Neutrophil (primary cell): ENCODE measurements around the gene LDLRAD2.

Experiments
- H3K27ac ChIP-seq: fragments of 200-600 bp; sonication (generic); 2 replicates; pipeline ENCODE4 v1.5.1; 2016; ENCODE audit warnings: mild to moderate bottlenecking, moderate library complexity
- H3K27me3 ChIP-seq: fragments of 200-600 bp; sonication (generic); 2 replicates; pipeline ENCODE4 v1.6.0; 2016; ENCODE audit warnings: mild to moderate bottlenecking
- H3K36me3 ChIP-seq: fragments of 200-600 bp; sonication (generic); 2 replicates; pipeline ENCODE4 v1.5.1; 2017
- H3K4me1 ChIP-seq, 2 experiments: fragments of 200-600 bp in 1 of 2; sonication (generic) in 1 of 2; 1 replicate in 1 of 2; 2 replicates in 1 of 2; pipeline versions ENCODE4 v1.5.1 to v1.6.1; 2013 to 2016; ENCODE audit warnings: low read depth in 1 of 2, low read length in 1 of 2, mild to moderate bottlenecking in 1 of 2, moderate library complexity in 1 of 2; ENCODE audit not compliant: control insufficient read depth in 1 of 2, insufficient read depth in 1 of 2
- H3K4me3 ChIP-seq, 2 experiments: fragments of 200-600 bp in 1 of 2; sonication (generic) in 1 of 2; 1 replicate in 1 of 2; 2 replicates in 1 of 2; pipeline ENCODE4 v1.5.1; 2013 to 2016; ENCODE audit warnings: low read depth in 1 of 2, low read length in 1 of 2, mild to moderate bottlenecking in 1 of 2, moderate library complexity in 1 of 2
- H3K9me3 ChIP-seq: fragments of 200-600 bp; sonication (generic); 2 replicates; pipeline ENCODE4 v1.5.1; 2016
- TF ChIP-seq, protein P1 (sequence below): fragments of 200-600 bp; sonication (generic); IDR thresholded peaks from 2 replicates; pipeline ENCODE4 v1.5.1; 2016; ENCODE audit warnings: antibody characterized with exemption

The LDLRAD2 gene

DNA sequence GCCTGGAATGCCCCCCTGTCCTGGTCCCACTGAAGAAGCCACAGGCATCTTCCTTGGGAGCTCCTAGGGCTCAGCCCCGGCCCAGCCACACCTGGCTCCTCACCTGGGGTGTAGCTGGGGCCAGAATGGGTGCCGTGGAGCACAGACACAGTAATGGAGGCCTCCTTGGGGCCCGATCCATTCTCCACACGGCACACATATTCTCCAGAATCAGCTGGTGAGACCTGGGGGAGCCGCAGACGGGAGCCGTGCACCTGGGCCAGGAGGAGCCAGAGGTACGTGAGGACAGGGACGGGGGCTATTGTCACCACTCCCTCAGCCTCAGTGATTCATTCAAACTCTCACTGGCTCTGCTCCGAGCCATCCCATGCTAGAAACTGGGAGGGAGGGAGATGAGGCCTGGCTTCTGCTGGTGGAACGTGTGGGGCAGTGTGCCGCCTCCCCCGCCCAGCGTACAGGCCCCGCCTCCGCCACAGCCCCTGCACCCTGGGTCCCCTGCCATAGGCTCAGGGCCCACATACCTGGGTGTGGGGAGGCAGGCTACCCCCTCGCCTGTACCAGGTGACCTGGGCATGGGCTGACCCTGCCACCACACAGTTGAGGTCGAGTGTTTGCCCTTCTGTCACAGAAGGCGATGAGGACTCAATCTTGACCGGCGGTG lies 42.2 kb downstream of the LDLRAD2 start:
- no peaks in the 10 kb centered on the region for H3K9me3 ChIP-seq
- H3K4me3 ChIP-seq, result no peak overlapping the region
- H3K27ac ChIP-seq, result no peak overlapping the region
- H3K36me3 ChIP-seq, result no peaks in the 10 kb centered on the region
- no peaks in the 10 kb centered on the region for H3K27me3 ChIP-seq
- TF ChIP-seq, protein P1, sequence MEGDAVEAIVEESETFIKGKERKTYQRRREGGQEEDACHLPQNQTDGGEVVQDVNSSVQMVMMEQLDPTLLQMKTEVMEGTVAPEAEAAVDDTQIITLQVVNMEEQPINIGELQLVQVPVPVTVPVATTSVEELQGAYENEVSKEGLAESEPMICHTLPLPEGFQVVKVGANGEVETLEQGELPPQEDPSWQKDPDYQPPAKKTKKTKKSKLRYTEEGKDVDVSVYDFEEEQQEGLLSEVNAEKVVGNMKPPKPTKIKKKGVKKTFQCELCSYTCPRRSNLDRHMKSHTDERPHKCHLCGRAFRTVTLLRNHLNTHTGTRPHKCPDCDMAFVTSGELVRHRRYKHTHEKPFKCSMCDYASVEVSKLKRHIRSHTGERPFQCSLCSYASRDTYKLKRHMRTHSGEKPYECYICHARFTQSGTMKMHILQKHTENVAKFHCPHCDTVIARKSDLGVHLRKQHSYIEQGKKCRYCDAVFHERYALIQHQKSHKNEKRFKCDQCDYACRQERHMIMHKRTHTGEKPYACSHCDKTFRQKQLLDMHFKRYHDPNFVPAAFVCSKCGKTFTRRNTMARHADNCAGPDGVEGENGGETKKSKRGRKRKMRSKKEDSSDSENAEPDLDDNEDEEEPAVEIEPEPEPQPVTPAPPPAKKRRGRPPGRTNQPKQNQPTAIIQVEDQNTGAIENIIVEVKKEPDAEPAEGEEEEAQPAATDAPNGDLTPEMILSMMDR, result no peak
- H3K4me1 ChIP-seq, result peaks cover 2 to 9% of the 10 kb centered on the region in 2 experiments

DNA sequence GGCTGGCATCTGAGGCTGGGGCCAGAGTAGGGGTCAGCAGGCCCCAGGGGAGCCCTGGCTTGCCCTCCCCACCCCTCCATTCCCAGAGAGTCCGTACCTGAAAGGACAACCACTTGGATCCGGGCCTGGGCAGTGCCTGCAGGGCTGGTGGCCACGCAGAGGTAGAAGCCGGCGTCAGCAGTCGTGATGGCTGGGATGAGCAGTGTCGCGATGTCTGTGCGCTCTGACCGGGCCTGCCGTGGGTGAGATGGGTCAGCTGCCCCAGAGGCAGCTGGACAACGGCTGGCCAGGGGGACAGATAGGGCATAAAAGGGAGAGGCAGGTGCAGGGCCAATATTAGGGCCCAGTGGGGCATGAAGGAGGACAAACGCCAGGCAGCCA lies 42.7 kb downstream of the LDLRAD2 start:
- Histone ChIP-seq H3K4me1 (peaks cover 2 to 9% of the 10 kb centered on the region in 2 experiments), H3K9me3 (no peaks in the 10 kb centered on the region), H3K36me3 (no peaks in the 10 kb centered on the region), H3K27ac (no peak overlapping the region), H3K4me3 (no peak overlapping the region), H3K27me3 (no peaks in the 10 kb centered on the region)
- TF ChIP-seq, protein P1, result no peak

DNA sequence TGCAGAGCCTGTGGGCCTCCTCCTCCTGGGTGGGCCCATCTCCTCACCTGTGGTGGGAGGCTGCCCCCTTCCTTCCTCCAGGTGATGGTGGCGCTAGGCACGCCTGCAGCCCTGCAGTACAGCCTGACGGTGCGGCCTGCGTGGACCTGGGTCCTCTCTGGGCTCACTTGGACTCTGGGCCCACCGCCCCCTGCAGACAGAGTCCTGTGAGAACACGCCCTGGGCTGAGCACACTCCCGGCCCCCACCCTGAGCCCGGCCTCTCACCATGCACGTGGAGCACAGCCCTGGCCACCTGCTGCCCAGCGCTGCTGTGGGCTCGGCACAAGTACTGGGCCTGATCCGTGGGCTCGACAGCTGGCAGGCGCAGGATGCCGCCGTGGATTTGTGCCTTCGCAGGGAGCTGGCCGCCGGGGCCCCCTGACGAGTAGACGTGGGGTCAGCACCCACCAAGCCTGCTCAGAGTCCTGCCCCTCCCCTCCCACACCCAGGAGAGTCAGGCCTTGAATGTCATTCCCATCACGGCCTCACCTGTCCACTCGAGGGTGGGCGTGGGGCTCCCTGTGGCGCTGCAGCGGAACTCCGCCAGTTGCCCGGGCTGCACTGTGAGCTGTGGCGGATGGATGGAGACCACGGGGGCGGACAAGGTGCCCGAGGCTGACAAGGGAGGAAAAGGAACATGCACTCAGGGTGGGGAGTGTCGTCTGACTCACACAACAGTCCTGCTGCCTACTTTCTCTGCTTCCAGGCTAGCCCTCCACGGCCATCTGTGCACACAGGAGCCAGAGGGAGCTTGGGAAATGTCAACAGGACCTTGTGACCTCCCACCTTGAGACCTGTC lies 43.4 kb downstream of the LDLRAD2 start:
- Histone ChIP-seq H3K4me3 (no peak overlapping the region), H3K36me3 (no peaks in the 10 kb centered on the region), H3K4me1 (peaks cover 2 to 9% of the 10 kb centered on the region in 2 experiments), H3K27me3 (no peaks in the 10 kb centered on the region), H3K9me3 (no peaks in the 10 kb centered on the region), H3K27ac (no peak overlapping the region)
- TF ChIP-seq, protein P1, result no peak

DNA sequence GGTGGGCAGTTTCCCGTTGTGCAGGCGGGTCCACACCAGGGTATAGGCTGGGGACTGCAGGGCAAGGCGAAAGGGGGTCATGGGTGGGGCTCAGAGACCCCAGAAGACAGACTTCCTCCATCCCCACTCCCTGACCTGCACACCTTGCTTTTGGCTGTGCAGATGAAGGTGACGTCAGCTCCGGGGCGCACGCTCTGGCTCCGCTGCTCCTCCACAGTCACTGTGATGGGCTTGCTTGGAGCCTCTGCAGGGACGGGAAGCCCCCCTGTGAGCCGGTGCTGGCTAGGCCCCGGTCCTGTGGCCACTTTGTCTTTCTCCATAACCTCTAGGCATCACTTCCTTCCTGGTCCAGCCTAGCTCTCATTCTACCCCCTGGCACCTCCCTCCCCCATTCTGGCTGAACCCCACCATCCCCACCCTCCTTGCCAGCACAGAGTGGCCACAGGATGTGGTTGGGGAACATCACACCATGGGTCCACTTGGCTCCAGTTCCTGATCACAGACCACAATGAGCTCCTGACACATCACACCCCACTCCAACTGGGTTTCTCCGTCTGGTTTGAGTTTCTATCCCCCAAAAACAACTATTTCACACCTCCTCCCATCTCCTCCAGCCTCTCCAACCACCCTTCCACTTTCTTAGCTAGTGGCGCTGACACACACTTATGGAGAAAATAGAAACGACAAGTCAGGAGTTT lies 45.2 kb downstream of the LDLRAD2 start:
- Histone ChIP-seq H3K27ac (no peak overlapping the region), H3K9me3 (no peaks in the 10 kb centered on the region), H3K4me3 (no peak overlapping the region), H3K4me1 (peaks cover 2 to 9% of the 10 kb centered on the region in 2 experiments), H3K27me3 (no peaks in the 10 kb centered on the region), H3K36me3 (no peaks in the 10 kb centered on the region)
- TF ChIP-seq, protein P1, result no peak

DNA sequence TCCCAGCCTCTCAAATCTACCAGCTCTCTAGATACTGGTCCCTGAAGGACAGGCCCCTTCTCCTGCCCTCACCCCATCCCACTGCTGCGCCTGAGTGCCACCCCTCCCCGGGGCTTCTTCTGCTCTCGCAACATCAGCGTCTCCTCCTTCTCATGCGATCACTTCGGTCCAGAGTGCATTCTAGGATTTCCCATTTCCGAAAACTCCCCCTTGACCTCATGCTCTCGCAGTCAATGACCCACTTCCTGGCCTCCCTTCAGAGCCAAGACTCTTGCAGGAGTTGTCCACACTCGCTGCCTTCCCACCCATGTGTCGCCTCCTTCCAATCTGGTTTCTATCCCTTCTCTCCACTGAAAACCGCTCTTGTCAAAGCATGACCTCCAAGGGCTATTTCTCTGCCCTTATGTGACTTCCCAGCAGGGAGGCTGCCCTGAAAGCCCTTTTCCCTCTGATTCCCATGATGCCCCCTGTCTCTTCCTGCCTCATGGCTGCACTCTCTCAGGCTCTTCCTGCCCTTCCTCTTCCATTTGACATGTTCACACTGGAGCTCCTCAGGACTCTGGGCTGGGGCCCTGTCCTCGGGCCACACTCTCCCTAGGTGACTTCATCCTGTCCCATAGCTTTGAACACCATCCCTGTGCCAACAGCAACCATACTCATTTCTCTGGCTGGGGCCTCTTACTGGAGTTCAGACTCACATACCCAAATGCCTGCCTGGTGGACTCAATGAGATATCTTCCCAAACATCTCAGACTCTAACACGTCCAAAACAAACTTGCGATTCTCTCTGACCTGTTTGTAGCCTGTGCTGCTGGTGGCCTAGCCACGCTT lies 46.0 kb downstream of the LDLRAD2 start:
- TF ChIP-seq, protein P1, result no peak
- no peaks in the 10 kb centered on the region for H3K27me3 ChIP-seq
- peaks cover 2 to 9% of the 10 kb centered on the region in 2 experiments for H3K4me1 ChIP-seq
- no peak overlapping the region for H3K4me3 ChIP-seq
- no peak overlapping the region for H3K27ac ChIP-seq
- no peaks in the 10 kb centered on the region for H3K36me3 ChIP-seq
- H3K9me3 ChIP-seq, result no peaks in the 10 kb centered on the region
